Gastroesophageal sphincter (tissue), 4 donors: ENCODE results near the gene DVL2. TPM values are rescaled to one million over a fixed set of nuclear protein-coding genes. Genes with fewer than 3 reads are reported as not detected.

Experiments
- ATAC-seq: fragments of 150-250 bp; one replicate; pipeline ENCODE4 v1.9.1; 2016; ENCODE audit warnings: mild to moderate bottlenecking, moderate library complexity
- H3K27ac ChIP-seq, 4 donors: fragments of 200-600 bp; sonication (generic) in 3 of 4; 1 replicate in 3 of 4; 2 replicates in 1 of 4; pipeline ENCODE4 v1.5.1; 2016 to 2019
- H3K27me3 ChIP-seq: fragments of 200-600 bp; sonication (generic); one replicate; pipeline ENCODE4 v1.5.1; 2019
- H3K36me3 ChIP-seq, 2 donors: fragments of 200-600 bp; sonication (generic); one replicate each; pipeline ENCODE4 v1.5.1; 2019; ENCODE audit warnings: control low read depth in 1 of 2
- H3K4me1 ChIP-seq, 3 donors: fragments of 200-600 bp; sonication (generic); 1 replicate in 2 of 3; 2 replicates in 1 of 3; pipeline ENCODE4 v1.5.1; 2016 to 2019; ENCODE audit warnings: control low read depth in 2 of 3
- H3K4me3 ChIP-seq, 2 donors: fragments of 200-600 bp; sonication (generic); one replicate each; pipeline ENCODE4 v1.5.1; 2019; ENCODE audit warnings: mild to moderate bottlenecking in 1 of 2, moderate library complexity in 1 of 2
- H3K9me3 ChIP-seq, 3 donors: fragments of 200-600 bp; sonication (generic); one replicate each; pipeline ENCODE4 v1.5.1; 2017 to 2019; ENCODE audit warnings: control low read depth in 2 of 3
- EP300 ChIP-seq: sonication (generic); formaldehyde crosslinking; IDR thresholded peaks from one replicate; pipeline ENCODE4 v1.6.1; 2017; ENCODE audit warnings: antibody characterized with exemption, mild to moderate bottlenecking
- POLR2A ChIP-seq, 2 donors: fragments of 450-650 bp; IDR thresholded peaks; one replicate each; pipeline ENCODE4 v1.6.1; 2017; ENCODE audit warnings: antibody characterized with exemption in 2 of 2, mild to moderate bottlenecking in 2 of 2, moderate library complexity in 1 of 2
- POLR2AphosphoS5 ChIP-seq: sonication (generic); formaldehyde crosslinking; IDR thresholded peaks from one replicate; pipeline ENCODE4 v1.6.1; 2017; ENCODE audit warnings: antibody characterized with exemption
- WGBS, 2 donors: methylation state at CpG; one replicate each; pipeline ENCODE4 v1.1.5; 2018; ENCODE audit warnings: low coverage in 1 of 2; 5-methylcytosine and 5-hydroxymethylcytosine counted together
- total RNA-seq, 4 donors: library from RNA; depleted of rRNA; stranded (reverse); fragments of >200 nt; gene quantifications; one replicate each; pipeline ENCODE4 v1.1.0, GENCODE V29; 2016
- TF ChIP-seq, protein P1 (sequence below), 4 experiments: fragments of 200-600 bp in 2 of 4; fragments of 450-650 bp in 2 of 4; sonication (generic) in 1 of 4; IDR thresholded peaks; one replicate each; pipeline ENCODE4 v1.5.1; 2017 to 2019; ENCODE audit warnings: antibody characterized with exemption in 4 of 4, mild to moderate bottlenecking in 2 of 4, moderate library complexity in 2 of 4

Gene DVL2
- total RNA-seq, 4 donors from 2014 or later: 33.0 to 53.9 (median 45.0) TPM

DNA sequence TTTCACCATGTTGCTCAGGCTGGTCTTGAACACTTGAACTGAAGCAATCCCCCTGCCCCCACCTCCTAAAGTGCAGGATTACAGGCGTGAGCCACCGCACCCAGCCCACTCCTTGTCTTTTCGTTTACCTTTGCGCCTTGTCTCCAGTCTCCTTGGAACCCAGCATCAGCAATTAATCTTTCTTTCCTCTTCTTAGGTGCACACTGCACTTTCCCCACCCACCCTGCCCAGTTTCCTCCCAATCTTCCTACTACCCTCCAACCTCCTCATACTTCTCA, 29.4 kb upstream of the DVL2 start:
- Histone ChIP-seq H3K9me3 (no peaks in the 10 kb centered on the region), H3K4me1 (peaks cover 0 to 34% (median 22%) of the 10 kb centered on the region in 3 donors), H3K27ac (no peak overlapping the region), H3K36me3 (peaks cover 0 to 9% of the 10 kb centered on the region in 2 donors), H3K27me3 (peaks cover 83% of the 10 kb centered on the region), H3K4me3 (no peak overlapping the region)
- TF ChIP-seq, protein P1, sequence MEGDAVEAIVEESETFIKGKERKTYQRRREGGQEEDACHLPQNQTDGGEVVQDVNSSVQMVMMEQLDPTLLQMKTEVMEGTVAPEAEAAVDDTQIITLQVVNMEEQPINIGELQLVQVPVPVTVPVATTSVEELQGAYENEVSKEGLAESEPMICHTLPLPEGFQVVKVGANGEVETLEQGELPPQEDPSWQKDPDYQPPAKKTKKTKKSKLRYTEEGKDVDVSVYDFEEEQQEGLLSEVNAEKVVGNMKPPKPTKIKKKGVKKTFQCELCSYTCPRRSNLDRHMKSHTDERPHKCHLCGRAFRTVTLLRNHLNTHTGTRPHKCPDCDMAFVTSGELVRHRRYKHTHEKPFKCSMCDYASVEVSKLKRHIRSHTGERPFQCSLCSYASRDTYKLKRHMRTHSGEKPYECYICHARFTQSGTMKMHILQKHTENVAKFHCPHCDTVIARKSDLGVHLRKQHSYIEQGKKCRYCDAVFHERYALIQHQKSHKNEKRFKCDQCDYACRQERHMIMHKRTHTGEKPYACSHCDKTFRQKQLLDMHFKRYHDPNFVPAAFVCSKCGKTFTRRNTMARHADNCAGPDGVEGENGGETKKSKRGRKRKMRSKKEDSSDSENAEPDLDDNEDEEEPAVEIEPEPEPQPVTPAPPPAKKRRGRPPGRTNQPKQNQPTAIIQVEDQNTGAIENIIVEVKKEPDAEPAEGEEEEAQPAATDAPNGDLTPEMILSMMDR (IDR thresholded peaks at IDR 0.05): no peak
- TF ChIP-seq POLR2A (IDR thresholded peaks at IDR 0.05): no peak
- TF ChIP-seq EP300: no peak
- no peak for TF ChIP-seq POLR2AphosphoS5
- ATAC-seq: no peak
- WGBS, 2 donors: 39 to 52% methylated on average over 4 of the region's 4 CpGs

DNA sequence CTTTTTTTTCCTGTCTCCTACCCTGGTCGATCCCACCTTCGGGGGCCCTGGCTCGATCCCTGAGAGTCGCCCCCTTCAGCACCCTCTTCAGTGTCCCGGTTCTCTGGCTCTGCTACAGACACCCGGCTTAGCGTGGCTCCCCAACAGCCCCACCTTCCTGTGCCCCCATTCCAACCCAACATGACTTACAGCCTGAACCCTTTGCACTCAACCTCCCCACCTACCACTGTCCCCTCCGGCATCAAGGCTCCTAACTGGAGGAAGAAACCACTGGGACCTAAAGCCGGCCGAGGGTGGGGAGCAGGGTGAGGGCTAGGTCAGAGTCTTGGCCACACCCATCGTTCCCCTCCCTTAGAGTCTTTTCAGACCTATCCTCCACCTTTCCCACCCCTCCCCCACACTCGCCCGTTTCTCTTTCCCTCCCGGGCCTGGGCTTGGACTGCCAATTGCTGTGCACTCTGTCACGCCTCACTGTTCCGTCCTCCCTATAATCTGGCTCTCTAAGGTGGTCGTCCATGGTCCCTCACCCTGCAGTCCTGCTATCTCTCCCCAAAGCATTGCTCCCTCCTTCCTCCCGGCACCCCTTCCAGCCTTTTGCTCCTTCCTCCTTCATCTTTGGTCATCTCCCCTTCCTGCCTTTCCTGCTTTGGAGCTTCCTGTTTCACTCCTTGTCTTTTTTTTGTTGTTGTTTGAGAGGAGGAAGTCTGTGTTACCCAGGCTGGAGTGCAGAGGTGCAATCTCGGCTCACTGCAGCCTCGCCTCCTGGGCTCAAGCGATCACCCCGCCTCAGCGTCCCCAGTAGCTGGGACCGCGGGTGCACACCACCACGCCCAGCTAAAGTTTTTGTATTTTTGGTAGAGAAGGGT, 28.9 kb upstream of the DVL2 start:
- H3K4me3 ChIP-seq: peak overlapping the region in 1 of 2 donors; percentile 3
- H3K4me1 ChIP-seq: peaks cover 0 to 34% (median 22%) of the 10 kb centered on the region in 3 donors
- ATAC-seq: peak; percentile 26
- TF ChIP-seq EP300 (no peak), POLR2A (IDR thresholded peaks at IDR 0.05) (no peak), POLR2AphosphoS5 (no peak)
- TF ChIP-seq, protein P1 (IDR thresholded peaks at IDR 0.05): no peak
- peaks cover 0 to 15% of the 10 kb centered on the region in 2 donors for H3K36me3 ChIP-seq
- H3K27ac ChIP-seq: no peak overlapping the region
- peaks cover 80% of the 10 kb centered on the region for H3K27me3 ChIP-seq
- WGBS, 2 donors: 5 to 9% methylated on average over 11 to 25 of the region's 26 CpGs
- H3K9me3 ChIP-seq: no peaks in the 10 kb centered on the region

DNA sequence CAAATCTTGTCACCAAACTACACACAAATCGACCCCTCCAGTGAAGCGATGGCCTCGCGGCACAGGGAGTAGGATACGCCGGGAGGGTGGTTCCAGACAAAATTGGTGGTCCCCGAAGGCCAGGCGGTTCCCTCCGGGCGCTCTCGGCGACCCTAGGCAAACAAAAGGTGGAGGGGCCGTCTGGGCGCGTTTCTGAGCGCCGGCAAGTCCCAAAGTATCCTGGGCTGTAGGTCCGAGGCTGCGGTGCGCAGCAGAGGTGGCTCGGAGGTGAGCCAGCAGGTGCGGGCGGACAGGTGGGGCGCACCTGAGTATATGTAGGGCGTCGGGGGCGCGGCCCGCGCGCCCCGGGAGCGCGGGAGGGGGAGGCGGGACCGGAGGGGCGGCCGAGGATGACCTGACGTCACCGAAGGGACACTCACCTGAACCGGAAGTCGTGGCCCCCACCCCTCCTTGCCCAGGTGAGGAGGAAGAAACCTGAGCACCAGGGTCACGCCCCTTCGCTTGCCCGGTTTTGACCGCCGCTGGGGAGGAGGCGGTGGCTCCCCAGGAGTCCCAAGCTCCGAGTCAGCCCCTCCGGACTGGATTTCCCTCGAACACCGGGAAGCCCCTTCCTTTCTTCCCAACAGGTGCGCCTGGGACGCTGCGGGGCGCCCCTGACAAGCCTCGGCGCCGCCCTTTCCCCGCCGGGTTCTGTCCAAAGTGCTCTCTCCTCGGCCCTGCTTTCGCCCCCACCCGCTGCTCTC, 28.0 kb upstream of the DVL2 start, which contains the start of gene CLDN7:
CLDN7 (minus strand) TSS at position 287 of the 743 bp plus-strand sequence. CDS start 435 bp downstream, outside the sequence.
- no peak for ATAC-seq
- Histone ChIP-seq H3K9me3 (no peaks in the 10 kb centered on the region), H3K4me1 (peaks cover 0 to 34% (median 22%) of the 10 kb centered on the region in 3 donors), H3K4me3 (peak within 1 kb of the TSS; percentile 2 to 52), H3K27ac (peak within 1 kb of the TSS in 1 of 4 donors; percentile 53), H3K36me3 (peaks cover 0 to 23% of the 10 kb centered on the region in 2 donors), H3K27me3 (peaks cover 72% of the 10 kb centered on the region)
- TF ChIP-seq, protein P1 (IDR thresholded peaks at IDR 0.05): no peak
- 1 to 6% methylated on average over 14 to 18 of the region's 64 CpGs for WGBS, 2 donors

DNA sequence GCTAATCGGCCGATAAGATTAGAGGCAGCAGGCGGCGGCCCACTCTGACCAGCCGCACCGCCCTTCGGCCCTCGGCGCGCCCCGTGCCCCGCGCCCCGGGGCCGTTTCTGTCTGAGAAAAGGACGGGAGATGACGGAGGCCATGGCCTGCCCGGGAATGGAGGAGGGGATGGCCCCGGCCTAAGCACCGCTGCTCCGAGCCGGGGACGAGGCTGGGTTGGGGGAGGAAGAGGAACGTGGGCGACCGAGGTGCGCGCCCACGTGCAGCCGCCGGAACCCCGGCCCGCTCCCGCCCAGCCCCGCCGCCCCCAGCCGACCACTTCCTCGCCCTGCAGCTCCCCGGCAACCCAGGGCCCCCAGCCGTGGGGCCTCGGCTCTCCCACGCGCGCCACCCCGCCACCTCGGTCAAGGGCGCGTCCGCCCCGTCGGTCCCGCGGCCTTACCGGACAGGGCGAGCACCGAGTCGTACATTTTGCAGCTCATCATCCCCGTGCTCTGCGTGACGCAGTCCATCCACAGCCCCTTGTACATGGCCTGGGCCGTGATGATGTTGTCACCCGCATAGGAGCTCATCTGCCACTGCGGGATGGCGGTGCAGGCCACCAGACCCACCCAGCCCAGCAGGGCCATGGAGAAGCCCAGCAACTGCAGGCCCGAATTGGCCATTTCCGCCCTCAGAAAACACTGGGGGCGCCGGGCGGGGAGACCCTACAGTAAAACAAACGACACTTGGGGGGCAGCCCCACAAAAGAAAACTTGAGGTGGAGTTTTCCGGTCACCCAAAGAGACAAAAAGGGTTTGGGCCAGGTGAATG, 27.3 kb upstream of the DVL2 start:
- no peaks in the 10 kb centered on the region for H3K9me3 ChIP-seq
- peak; percentile 14 for ATAC-seq
- peaks cover 0 to 34% (median 22%) of the 10 kb centered on the region in 3 donors for H3K4me1 ChIP-seq
- peak overlapping the region; percentile 2 to 52 for H3K4me3 ChIP-seq
- H3K27me3 ChIP-seq: peaks cover 65% of the 10 kb centered on the region
- WGBS, 2 donors: 37% methylated on average over 2 of the region's 71 CpGs; no CpG with 5 or more reads in 1 of the 2 donors
- H3K27ac ChIP-seq: peak overlapping the region in 1 of 4 donors; percentile 53
- H3K36me3 ChIP-seq: peaks cover 0 to 31% of the 10 kb centered on the region in 2 donors
- no peak for TF ChIP-seq POLR2AphosphoS5
- TF ChIP-seq, protein P1 (IDR thresholded peaks at IDR 0.05): no peak
- no peak for TF ChIP-seq EP300
- no peak for TF ChIP-seq POLR2A (IDR thresholded peaks at IDR 0.05)
